GM18909 (cell line): ENCODE results near the gene SLC9A8.
"Not testable (repeated sequence)": the region's sequence is repeated elsewhere in the genome, so short reads cannot be mapped to it uniquely, and the experiment has no call there.

Experiments used
- ATAC-seq: cut with Tn5 transposase; IDR thresholded peaks from one replicate; pipeline ENCODE4 v1.9.1; 2021; ENCODE audit warnings: mild to moderate bottlenecking; ENCODE audit not compliant: unreplicated experiment, poor library complexity

SLC9A8 gene

GRCh38 chr20:49812507-49813304, at the start of gene SLC9A8:
Gene SLC9A8 (plus strand): TSS chr20:49812828. CDS start chr20:49812923, 95 bp downstream.
- ATAC-seq = peak; percentile 93

GRCh38 chr20:49762940-49763766, 49.5 kb upstream of the SLC9A8 start:
- ATAC-seq = no peak

- ATAC-seq = no peak
Observed at GRCh38 chr20:49765413-49765736, 47.3 kb upstream of the SLC9A8 start.

- ATAC-seq = no peak
Observed at GRCh38 chr20:49765846-49766541, 46.6 kb upstream of the SLC9A8 start.

GRCh38 chr20:49766979-49767521, 45.6 kb upstream of the SLC9A8 start:
- no peak for ATAC-seq

- no peak for ATAC-seq
Observed at GRCh38 chr20:49768204-49769047, 44.2 kb upstream of the SLC9A8 start.

- no peak for ATAC-seq
Observed at GRCh38 chr20:49769048-49769581, 43.5 kb upstream of the SLC9A8 start.

- ATAC-seq = no peak
Observed at GRCh38 chr20:49770634-49771033, 42.0 kb upstream of the SLC9A8 start.

GRCh38 chr20:49774213-49774612, 38.4 kb upstream of the SLC9A8 start:
- ATAC-seq = not testable (repeated sequence)

- ATAC-seq = no peak
Observed at GRCh38 chr20:49775229-49775693, 37.4 kb upstream of the SLC9A8 start.

GRCh38 chr20:49779972-49780371, 32.7 kb upstream of the SLC9A8 start:
- no peak for ATAC-seq

- no peak for ATAC-seq
Observed at GRCh38 chr20:49781676-49782075, 31.0 kb upstream of the SLC9A8 start.

GRCh38 chr20:49782439-49782838, 30.2 kb upstream of the SLC9A8 start:
- not testable (repeated sequence) for ATAC-seq

- not testable (repeated sequence) for ATAC-seq
Observed at GRCh38 chr20:49783021-49783995, 29.3 kb upstream of the SLC9A8 start.

GRCh38 chr20:49784291-49784690, 28.3 kb upstream of the SLC9A8 start:
- no peak for ATAC-seq

- ATAC-seq = no peak
Observed at GRCh38 chr20:49785149-49785851, 27.3 kb upstream of the SLC9A8 start.

GRCh38 chr20:49785852-49786175, 26.8 kb upstream of the SLC9A8 start:
- ATAC-seq = peak; percentile 93

GRCh38 chr20:49786196-49786595, 26.4 kb upstream of the SLC9A8 start:
- ATAC-seq = peak; percentile 20
